ENCODE results near the gene GLIS1. TPM values are rescaled to one million over a fixed set of nuclear protein-coding genes. Genes with fewer than 3 reads are reported as not detected.

The GLIS1 gene
- total and polyA plus RNA-seq, 2 donors (not counting 3 experiments of a cell fraction or from before 2014, with no cell fraction given) = not detected

GRCh38 chr1:53586765-53587164 lies 152.2 kb downstream of the GLIS1 start:
- no TSS peak for BruUV-seq (replicated peaks)
- H3K4me1 ChIP-seq (ENCODE audit: control insufficient read depth, extremely low read depth, insufficient read depth, low read length) = no peaks in the 10 kb centered on the region
- CTCF ChIA-PET = interaction anchor here (0.7 kb wide), 1 partner anchor 193 kb away, joined by 3 read pairs; no protein-coding TSS in a partner anchor

More at GRCh38 chr1:53586765-53587164, 152.2 kb downstream of the GLIS1 start:
- FAIRE-seq (no peak), DNase-seq (ENCODE audit: low read depth, low spot score) (no peak)
- H3K4me2 ChIP-seq (ENCODE audit: insufficient read depth, low read length) = no peak overlapping the region
- peaks cover 4 to 9% of the 10 kb centered on the region in 2 experiments for H3K27me3 ChIP-seq (ENCODE audit: control insufficient read depth in 2 of 2, insufficient read depth in 2 of 2, low read length in 2 of 2)
- H3K9me1 ChIP-seq (replicated peaks; ENCODE audit: control insufficient read depth, extremely low read depth, insufficient read depth, low read length) = no peaks in the 10 kb centered on the region
- dilution Hi-C loops (cut with MboI; ENCODE audit: extremely low pct_ligation_motif_present, low sequenced_read_pairs) (no loop called here), intact Hi-C loops (cut with micrococcal nuclease) (no loop called here)
- H3K9me3 ChIP-seq (replicated peaks; ENCODE audit: control insufficient read depth, insufficient read depth, low read length) = no peaks in the 10 kb centered on the region
- H4K20me1 ChIP-seq (replicated peaks; ENCODE audit: control insufficient read depth, extremely low read depth, insufficient read depth, low read length) = no peaks in the 10 kb centered on the region
- H2AFZ ChIP-seq (ENCODE audit: low read depth, low read length) = no peak overlapping the region
- no peaks in the 10 kb centered on the region for H3K36me3 ChIP-seq (ENCODE audit: control insufficient read depth in 2 of 2, extremely low read depth in 1 of 2, insufficient read depth in 2 of 2, low read length in 2 of 2)
- no peak overlapping the region for H3K9ac ChIP-seq (replicated peaks; ENCODE audit: extremely low read depth, insufficient read depth, low read length)
- POLR2A ChIA-PET = no interaction called here
- no peak for TF ChIP-seq POLR2A (IDR thresholded peaks at IDR 0.05; ENCODE audit: low read depth, low read length)
- no peak for TF ChIP-seq GATA2 (IDR thresholded peaks at IDR 0.05; ENCODE audit: insufficient read depth, insufficient read length, low read depth, low read length)
- no peak for TF ChIP-seq EZH2 (IDR thresholded peaks at IDR 0.05; ENCODE audit: borderline replicate concordance, low read depth, low read length, severe bottlenecking)
- TF ChIP-seq, protein P1, sequence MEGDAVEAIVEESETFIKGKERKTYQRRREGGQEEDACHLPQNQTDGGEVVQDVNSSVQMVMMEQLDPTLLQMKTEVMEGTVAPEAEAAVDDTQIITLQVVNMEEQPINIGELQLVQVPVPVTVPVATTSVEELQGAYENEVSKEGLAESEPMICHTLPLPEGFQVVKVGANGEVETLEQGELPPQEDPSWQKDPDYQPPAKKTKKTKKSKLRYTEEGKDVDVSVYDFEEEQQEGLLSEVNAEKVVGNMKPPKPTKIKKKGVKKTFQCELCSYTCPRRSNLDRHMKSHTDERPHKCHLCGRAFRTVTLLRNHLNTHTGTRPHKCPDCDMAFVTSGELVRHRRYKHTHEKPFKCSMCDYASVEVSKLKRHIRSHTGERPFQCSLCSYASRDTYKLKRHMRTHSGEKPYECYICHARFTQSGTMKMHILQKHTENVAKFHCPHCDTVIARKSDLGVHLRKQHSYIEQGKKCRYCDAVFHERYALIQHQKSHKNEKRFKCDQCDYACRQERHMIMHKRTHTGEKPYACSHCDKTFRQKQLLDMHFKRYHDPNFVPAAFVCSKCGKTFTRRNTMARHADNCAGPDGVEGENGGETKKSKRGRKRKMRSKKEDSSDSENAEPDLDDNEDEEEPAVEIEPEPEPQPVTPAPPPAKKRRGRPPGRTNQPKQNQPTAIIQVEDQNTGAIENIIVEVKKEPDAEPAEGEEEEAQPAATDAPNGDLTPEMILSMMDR (IDR thresholded peaks at IDR 0.05; ENCODE audit: extremely low read depth in 1 of 2, insufficient read depth in 1 of 2, low read depth in 1 of 2, low read length in 2 of 2) = no peak
- no peak for TF ChIP-seq FOS (IDR thresholded peaks at IDR 0.05; ENCODE audit: borderline replicate concordance, insufficient read depth, low read length)
- no peak for TF ChIP-seq POLR2AphosphoS5 (IDR thresholded peaks at IDR 0.05; ENCODE audit: insufficient read depth, low read depth, low read length)
- no peak for TF ChIP-seq MYC (IDR thresholded peaks at IDR 0.05; ENCODE audit: low read depth, low read length)
- TF ChIP-seq JUN (IDR thresholded peaks at IDR 0.05; ENCODE audit: borderline replicate concordance, insufficient read depth, insufficient read length, low read depth) = no peak
- TF ChIP-seq MAX (IDR thresholded peaks at IDR 0.05; ENCODE audit: insufficient read depth, insufficient read length) = no peak
- H3K4me3 ChIP-seq (replicated peaks in 1 of 3; ENCODE audit: insufficient read depth in 1 of 3, low read depth in 1 of 3, low read length in 3 of 3) = no peak overlapping the region
- no peaks in the 10 kb centered on the region for H3K79me2 ChIP-seq (ENCODE audit: control insufficient read depth, insufficient read depth, low read length)
- H3K27ac ChIP-seq (ENCODE audit: insufficient read depth, low read depth, low read length) = no peak overlapping the region
